NCI-H345 (cell line): ENCODE results near the gene MAS1.
A peak's percentile ranks its signal among the peaks of the same experiment; 100 is the strongest.
"Not testable (repeated sequence)": the region's sequence is repeated elsewhere in the genome, so short reads cannot be mapped to it uniquely, and the experiment has no call there.

ENCODE experiments used
- DNase-seq: peaks from one replicate; lab custom pipeline; 2025; lab: John Stamatoyannopoulos, UW

Gene MAS1

DNA sequence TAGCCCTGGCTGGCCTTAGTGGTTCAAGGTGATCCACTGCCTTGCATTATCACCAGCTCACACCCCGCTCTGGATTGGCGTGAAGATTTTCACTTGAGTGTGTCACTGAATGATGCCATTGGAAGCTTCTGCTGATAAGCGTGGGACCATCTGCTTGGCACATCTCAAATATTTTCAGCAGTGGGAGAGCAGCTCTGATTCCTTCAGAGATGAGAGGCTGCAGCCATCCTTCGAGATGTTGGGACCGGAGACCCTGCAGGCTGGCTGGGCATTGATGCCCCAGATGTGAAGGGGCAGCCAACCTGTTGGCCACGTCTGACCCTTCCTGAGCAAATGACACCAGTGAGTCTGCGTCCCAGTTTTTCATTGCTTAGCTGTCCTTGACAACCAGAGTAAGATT lies at the start of gene MAS1:
Gene MAS1, plus strand, starts transcription at position 197 of the 400 bp plus-strand sequence. CDS start 15,968 bp downstream, outside the sequence.
- no peak for DNase-seq

DNA sequence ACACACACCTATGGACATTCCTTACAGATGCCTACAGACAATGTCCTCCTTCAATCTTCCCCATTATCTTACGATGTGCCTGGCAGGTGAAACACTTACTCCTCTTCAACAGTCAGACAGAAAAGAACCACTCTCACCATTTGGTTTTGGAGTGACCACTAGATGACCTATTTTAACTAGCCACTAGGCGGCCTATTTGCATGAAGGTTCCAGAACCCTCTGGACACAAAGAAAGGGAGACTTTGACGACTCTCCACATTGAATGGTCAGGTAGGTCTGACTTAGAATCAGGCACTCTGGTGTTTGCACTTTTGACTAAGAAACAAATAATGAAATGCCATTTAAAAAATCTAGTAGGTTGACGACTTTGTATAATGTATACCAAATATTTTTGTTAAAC lies 48.8 kb upstream of the MAS1 start:
- no peak for DNase-seq

DNA sequence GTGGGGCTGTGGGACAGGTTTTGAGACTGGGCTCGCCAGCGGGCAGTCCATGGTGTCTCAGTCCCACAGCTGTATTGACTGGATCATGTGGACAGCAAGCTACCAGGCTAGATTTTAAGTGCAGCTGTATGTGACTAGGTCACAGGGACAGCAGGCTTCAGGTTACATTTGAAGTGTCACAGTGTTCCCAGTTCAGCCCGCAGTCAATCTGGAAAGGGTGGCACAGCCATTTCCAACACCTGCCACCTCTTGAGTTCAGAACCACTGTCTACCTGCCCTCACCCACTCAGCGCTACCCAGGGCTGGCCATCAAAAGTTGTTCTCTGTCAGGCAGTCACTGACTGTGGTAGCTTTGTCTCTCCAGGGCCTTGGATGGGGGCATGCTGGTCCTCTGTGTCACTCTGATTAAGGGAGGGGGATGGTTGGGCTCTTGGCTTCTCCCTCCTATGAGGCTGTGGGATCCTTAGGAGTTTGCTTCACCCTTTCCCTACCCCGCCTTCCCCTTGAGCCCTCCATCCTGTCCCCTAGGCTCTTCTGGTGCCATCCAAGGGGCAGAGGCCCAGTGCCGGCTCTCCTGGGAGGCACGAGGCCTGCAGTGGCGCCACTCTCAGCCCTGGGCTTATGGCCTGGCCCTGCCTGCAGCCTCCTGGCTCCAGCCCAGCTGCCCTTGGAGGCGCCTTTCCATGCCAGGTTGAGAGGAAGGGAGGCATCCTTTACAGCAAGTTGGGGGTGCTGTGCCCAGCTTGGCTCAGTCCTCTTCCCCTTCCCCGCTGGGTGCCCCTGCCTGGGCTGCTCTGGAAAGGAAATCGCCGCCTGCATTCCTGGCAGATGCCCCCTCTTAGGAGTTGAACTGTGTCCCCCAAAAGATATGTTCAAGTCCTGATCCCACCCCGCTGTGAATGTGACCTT lies 45.8 kb upstream of the MAS1 start:
- no peak for DNase-seq

DNA sequence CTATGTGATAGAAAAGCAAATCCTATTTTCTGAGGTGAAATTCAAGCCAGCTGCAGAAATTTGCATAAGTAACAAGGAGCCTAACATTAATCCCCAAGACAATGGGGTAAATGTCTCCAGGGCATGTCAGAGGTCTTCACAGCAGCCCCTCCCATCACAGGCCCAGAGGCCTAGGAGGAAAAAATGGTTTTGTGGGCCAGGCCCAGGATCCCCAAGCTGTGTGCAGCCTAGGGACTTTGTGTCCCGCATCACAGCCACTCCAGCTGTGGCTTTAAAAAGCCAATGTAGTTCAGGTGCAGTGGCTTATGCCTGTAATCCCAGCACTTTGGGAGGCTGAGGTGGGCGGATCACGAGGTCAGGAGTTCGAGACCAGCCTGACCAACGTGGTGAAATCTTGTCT lies 42.2 kb upstream of the MAS1 start:
- DNase-seq, result not testable (repeated sequence)

DNA sequence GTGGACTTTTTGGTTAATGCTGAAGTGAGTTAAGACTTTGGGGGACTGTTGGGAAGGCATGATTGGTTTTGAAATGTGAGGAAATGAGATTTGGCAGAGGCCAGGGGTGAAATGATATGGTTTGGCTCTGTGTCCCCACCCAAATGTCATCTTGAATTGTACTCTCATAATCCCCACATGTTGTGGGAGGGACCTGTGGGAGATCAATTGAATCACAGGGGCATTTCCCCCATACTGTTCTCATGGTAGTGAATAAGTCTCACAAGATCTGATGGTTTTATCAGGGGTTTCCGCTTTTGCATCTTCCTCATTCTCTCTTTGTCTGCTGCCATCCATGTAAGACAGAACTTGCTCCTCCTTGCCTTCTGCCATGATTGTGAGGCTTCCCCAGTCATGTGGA lies 40.9 kb upstream of the MAS1 start:
- DNase-seq, result not testable (repeated sequence)

DNA sequence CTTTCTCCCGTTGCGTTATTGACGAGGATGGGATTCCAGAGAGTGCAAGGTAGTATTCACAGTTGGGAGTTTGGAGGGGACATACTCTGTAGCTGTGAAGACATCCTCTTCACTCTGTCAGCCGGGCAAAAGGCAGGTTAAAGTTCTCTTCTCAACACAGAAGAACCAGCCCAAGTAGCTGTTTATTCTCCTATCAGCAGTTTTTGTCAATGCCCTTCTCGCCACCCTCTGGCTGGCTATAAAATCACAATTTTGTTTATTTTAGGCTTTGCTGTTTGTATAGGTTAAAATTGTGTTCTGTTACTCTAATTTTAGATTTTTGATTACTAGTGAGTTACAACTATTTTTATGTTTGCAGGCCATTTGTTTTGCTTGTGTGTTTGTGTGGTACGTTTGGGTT lies 37.9 kb upstream of the MAS1 start:
- no peak for DNase-seq

DNA sequence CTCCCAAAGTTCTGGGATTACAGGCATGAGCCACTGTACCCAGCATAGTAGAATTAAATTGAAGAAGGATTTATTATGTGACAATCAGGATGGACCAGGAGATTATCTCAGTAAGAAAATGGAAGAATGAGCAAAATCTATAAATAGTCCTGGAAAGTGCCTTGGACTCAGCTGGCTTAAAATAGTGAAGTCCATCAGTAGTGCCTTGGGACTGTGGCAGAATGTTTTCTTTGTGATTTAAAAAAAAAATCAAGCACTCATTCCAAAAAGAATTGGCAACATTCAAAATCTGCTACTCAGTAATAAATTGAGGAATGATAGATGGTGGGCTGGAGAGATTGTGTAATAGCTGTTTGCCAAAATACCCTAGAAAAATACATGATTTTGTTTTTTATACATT lies 37.0 kb upstream of the MAS1 start:
- no peak for DNase-seq

DNA sequence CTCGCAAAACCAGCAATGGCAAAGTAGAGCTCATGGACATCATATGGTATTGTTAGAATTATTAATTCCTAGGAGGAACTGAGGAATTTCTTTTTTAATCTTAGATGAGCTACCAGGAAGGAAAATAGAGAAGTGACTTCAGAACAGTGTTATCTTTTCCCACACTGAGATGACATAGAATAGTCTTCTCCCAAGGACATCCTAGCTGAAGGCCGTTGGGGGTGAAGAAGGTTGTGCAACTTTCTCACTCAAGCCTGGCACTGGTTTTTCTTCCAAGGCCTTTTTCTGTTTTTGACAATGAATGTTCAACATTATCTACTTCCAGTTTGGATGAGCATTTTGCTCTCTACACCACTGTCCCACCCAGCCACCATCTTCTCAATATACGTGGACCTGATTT lies 35.8 kb upstream of the MAS1 start:
- no peak for DNase-seq

DNA sequence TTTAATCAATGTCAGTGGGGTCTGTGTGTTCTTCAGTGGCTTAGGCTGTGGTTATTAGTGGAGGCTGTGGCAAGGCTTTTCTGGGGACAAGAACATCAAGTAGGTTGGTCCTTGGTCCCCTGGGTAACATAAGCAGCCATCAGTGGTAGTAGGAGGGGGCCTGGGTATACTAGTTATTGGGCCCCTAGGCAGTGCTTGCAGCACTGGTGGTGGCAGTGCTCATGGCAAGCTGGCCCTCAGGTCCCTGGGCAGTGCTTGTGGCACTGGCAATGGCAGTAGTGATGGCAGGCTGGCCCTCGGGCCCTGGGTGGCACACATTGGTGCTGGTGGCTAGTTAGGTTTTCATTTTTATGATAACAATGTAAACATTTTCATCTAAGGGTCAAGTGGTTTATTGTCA lies 32.5 kb upstream of the MAS1 start:
- no peak for DNase-seq

DNA sequence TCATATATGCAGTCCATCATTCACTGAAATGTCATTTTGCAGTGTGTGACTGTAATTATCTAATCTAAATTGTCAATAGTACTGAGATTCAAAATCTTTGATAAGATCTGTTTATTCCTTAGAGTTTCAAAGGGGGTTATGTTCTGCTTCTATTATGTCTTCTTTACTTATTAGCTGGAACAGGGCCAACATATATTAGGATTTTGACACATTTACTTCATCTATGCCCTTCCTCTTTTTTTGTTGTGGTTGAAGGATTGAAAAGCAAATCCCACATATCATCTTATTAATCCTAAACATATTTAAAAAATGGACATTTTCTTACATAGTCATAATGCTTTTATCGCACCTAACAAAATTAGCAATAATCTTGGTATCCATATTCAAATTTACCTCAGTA lies 30.3 kb upstream of the MAS1 start:
- no peak for DNase-seq

DNA sequence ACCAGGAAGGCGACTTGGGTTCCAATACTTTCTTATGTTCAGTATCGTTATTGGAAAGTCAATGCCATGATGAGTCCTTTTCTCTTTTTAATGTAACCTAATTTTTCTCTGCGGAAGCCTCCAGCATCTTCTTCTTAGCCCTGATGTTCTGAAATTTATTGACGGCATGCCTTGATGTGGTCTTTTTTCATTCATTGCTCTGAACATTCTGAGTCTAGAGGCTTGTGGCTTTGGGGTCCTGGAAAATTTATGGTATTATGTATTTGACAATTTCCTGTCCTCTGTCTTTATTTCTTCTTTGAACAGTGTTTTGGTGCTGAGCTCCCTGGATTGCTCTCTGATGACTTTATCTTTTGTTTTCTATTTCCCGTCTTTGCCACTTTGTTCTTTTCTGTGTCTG lies 28.7 kb upstream of the MAS1 start:
- no peak for DNase-seq

DNA sequence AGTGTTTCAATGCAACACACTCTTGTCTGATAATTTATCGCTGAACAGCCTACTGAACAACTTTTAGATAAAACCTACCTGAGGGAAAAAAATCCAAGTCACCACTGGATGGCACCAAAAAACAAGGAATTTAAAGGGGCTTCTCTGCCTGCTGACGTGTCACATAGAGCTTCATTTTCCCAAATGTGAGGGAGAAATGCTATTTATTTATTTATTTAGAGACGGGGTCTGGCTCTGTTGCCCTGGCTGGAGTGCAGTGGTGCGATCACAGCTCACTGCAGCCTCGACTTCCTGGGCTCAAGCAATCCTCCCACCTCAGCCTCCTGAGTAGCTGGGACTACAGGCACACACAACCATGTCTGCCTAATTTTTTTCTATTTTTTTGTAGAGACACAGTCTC lies 27.4 kb upstream of the MAS1 start:
- peak; percentile 68 for DNase-seq

DNA sequence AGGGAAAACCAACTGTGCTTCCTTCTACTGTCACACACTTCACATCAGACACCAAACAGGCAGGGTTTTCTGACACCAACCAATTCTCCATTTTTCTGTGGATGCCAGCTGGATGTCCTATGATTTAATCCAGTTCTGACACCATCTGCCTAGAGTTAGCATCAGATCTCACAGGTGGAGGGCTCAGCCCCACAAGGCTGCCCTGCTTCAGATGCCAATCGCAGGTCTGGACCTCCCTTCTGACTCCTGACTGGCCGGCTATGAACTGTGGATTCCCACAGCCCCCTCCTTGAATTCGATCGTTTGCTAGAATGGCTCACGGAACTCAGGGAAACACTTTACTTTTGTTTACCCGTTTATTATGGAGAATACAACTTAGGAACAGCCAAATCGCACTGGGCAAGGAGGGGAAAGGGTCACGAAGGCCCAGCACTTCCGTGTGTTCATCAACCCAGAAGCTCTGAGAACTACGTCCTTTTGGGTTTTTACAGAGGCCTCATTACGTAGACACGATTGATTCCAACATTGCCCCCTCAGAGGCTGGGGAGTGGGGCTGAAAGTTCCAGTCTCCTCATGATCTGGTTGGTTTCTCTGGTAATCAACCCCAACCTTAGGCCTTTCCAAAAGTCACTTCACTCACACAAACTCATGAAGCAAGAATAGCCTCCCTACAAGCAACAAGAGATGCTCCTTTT lies 25.4 kb upstream of the MAS1 start:
- no peak for DNase-seq

DNA sequence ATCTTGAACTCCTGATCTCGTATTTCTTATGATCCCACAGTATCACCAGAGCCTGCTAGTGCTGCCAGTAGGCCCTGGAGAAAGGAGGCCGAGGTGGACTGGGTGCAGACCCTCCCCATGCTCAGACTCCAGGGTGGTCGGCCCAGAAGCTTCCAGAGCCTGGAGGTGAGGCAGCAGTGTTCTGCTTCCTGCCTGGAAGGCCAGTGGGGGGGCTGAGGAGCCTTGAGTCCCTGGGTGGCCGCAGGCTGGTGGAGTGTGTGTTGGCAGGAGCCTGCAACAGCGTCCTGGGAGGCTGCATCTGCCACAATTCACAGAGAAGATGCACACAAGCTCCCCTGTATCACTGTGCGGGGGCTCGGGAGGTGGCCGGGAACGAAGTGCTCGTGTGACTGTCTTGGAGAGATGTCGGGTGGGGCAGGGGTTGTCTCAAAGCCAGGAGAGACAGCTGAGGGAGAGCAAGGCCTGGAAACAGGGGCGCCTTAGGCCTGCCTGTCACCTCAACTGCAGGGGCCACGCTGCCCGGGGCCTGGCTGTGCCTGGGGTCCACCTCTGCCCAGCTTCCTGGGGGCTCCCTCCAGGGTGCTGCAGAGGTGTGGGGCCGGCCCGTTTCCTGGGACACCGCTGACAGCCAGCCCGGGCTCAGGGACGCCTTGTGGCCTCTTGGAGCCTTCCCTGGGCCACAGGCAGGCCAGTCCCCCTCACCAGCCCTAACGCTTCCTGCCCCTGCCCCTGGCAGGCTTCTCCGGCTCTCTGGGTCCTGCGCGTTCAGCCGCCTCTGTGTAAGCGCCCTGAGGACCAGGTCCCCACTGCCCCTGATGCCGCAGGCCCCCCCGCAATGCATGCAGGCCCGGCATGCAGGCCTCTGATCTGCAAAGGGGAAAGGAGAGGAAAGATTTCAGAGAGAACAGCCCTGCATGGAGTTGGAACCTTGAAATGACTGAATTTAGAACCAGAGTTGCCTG lies 24.2 kb upstream of the MAS1 start:
- no peak for DNase-seq

DNA sequence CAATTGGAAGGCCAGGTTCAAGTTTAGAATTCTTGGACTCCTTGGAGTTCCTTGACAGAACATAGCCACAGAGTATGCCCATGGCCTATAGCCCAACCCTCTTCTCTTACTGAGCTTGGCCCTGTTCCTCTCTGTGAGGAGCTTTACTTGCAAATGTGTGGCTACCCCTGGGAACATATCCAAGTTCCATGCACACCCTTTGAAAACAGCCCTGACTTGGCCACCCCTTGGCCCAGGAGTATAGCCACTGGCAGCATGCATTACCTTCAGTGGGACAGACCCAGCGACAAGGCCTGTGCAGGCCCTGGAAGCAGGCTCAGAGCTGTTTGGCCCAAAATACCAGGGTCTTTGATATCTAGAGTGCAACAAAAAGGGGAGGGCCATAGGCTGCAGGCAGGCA lies 19.5 kb upstream of the MAS1 start:
- no peak for DNase-seq

DNA sequence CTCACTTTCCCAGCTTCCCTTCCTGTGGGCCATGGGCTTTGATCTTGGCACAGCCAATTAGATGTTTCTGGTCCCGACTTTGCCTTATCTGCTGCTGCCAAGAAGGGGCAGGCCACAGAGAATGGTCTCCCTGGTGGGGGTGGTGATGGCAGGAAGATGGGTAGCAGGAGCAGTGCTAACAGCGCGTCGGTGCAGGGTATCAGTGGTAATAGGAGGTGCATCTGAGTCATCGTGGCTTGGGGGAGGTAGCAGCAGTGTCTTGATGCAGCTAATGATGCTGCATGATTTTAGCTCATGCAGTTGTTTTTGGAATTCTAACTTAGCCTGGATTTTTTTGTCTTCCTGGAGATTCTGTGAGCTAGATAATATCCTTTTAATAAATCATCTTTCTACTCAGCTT lies 18.9 kb upstream of the MAS1 start:
- no peak for DNase-seq

DNA sequence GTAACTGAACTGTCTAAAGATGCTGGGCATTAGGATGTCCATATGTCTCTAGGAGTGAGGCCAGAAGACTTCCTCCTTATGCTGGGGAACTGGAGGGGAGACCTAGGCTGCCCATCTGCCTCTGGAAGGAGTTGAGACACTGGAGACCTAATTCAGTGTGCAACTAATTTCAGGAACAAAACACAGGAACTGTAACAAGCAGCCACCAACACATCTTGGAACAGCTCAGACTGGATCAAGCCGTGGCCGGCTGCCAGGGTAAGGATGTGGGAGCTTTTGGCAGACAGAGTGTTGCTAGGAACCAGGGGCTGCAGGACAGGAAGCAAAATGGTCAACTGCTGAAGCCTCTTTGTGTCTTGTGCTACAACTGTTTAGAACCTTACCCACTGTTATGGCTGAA lies 16.4 kb upstream of the MAS1 start:
- DNase-seq, result no peak

DNA sequence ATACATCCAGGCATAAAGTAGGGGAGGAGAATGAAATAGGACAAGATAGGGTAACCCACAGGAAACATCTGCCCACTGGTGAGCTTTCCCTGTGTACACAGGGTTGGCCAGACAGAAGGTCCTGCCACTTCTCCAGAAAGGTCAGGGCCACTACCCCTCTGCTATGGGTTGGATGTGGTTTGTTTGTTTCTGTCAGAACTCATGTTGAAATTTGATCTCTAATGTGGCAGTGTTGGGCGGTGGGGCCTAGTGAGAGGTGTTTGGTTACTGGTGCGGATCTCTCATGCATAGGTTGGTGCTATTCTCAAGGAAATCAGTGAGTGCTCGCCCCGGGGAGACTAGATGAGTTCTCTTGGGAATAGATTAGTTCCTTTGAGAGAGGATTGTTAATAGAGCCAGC lies 15.6 kb upstream of the MAS1 start:
- peak; percentile 2 for DNase-seq

DNA sequence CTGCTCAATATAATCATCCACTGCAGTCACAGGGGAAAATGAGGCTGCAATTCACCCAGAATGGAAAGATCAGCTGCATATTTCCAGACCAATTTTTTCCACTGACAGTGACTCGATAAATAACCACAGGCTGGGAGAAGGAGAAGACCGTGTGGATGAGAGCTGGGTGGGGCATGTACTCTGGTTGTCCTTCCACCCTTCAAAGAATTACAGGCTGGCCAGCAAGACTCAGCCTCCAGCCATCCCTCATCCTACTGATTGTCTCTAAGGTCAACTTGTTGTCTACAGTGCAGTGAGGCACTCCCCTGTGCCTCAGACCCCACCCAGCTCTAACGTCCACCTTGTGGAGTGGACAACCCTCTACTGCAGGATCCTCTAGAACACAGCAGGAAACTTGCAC lies 14.5 kb upstream of the MAS1 start:
- DNase-seq, result no peak

DNA sequence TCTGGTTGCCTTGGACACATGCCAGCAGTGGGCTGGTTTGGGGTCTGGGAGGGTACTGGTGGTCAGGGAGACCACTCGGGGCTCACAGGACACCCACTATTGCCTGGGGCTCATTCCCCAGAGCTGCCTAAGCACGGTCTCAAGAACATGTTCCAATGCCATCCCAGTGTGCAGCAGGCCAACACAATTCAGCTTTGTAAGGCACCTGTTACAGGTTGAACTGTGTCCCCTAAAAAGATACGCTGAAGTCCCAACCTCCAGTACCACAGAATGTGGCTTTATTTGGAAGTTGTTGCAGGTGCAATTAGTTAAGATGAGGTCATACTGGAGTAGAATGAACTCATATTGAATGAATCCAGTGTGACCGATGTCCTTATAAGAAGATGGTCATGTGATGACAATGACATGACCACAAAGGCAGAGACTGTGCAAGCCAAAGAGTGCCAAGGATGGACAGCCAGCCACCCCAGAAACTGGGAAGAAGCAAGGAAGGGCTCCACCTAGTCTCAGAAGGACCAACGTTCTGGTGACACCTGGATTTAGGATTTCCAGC lies 13.5 kb upstream of the MAS1 start:
- DNase-seq, result no peak

DNA sequence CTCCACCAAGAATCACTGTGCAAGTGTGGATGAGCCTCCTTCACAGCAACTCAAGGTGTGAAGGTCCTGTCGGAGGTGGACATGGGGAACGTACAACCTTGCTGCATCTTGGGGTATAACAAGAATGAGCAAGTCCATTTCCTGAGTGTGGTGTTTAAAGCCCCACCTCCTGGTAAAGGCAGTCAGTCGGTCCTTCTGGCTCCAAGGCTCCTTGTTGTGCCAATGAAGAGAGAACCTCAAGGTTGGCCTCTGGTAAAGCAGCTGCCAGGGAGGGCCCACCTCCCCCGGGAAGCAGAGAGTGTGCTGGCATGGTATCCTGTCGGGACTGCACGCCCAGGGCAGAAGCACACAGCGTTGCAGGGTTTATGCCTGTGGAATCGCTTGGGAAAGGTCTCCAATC lies 12.4 kb upstream of the MAS1 start:
- no peak for DNase-seq

DNA sequence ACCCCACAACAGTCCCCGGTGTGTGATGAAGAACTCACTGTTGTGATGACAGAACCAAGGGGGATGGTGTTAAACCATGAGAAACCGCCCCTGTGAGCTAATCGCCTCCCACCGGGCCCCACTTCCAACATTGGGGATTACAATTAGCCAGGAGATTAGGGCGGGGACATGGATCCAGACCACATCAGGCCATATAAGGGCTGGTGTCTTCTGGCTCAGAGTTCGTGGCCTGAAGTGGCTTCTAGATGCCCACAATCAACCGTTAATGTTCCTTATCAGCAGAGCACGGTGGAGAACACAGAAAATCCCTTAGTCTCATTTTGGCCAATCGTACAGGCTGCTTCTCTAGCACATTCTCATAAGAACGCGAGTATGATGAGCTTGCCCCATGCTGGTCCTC lies 10.9 kb upstream of the MAS1 start:
- DNase-seq, result no peak
